ENCODE data around the gene APPL2.

The APPL2 gene

GRCh38 chr12:105235732-105236476 lies at the start of gene APPL2:
TSS of gene APPL2 (minus strand) at chr12:105236174. CDS start at chr12:105236012, 162 bp downstream.
- Histone ChIP-seq H3K4me3 (ENCODE audit: low read depth in 1 of 2, low read length in 1 of 2) (peak within 1 kb of the TSS; percentile 79 to 89), H3K36me3 (peaks cover 13% of the 10 kb centered on the region), H3K27ac (peak within 1 kb of the TSS; percentile 99), H3K9me3 (no peaks in the 10 kb centered on the region), H3K27me3 (no peaks in the 10 kb centered on the region), H3K4me1 (ENCODE audit: control insufficient read depth in 1 of 2, insufficient read depth in 1 of 2, low read depth in 1 of 2, low read length in 1 of 2) (peaks cover 41 to 50% of the 10 kb centered on the region in 2 experiments)
- TF ChIP-seq CTCF (IDR thresholded peaks at IDR 0.05) = peak; percentile 58

GRCh38 chr12:105285378-105285777 lies 49.4 kb upstream of the APPL2 start:
- no peak overlapping the region for H3K27ac ChIP-seq

GRCh38 chr12:105281694-105282049 lies 45.7 kb upstream of the APPL2 start:
- H3K27ac ChIP-seq = no peak overlapping the region
- H3K4me1 ChIP-seq (ENCODE audit: control insufficient read depth in 1 of 2, insufficient read depth in 1 of 2, low read depth in 1 of 2, low read length in 1 of 2) = peaks cover 0 to 2% of the 10 kb centered on the region in 2 experiments
- TF ChIP-seq CTCF (IDR thresholded peaks at IDR 0.05) = no peak
- no peaks in the 10 kb centered on the region for H3K36me3 ChIP-seq
- no peaks in the 10 kb centered on the region for H3K9me3 ChIP-seq
- no peak overlapping the region for H3K4me3 ChIP-seq (ENCODE audit: low read depth in 1 of 2, low read length in 1 of 2)
- H3K27me3 ChIP-seq = no peaks in the 10 kb centered on the region

More at GRCh38 chr12:105285378-105285777, 49.4 kb upstream of the APPL2 start:
- H3K9me3 ChIP-seq = no peaks in the 10 kb centered on the region
- H3K4me3 ChIP-seq (ENCODE audit: low read depth in 1 of 2, low read length in 1 of 2) = no peak overlapping the region
- no peaks in the 10 kb centered on the region for H3K4me1 ChIP-seq (ENCODE audit: control insufficient read depth in 1 of 2, insufficient read depth in 1 of 2, low read depth in 1 of 2, low read length in 1 of 2)
- no peak for TF ChIP-seq CTCF (IDR thresholded peaks at IDR 0.05)
- no peaks in the 10 kb centered on the region for H3K27me3 ChIP-seq
- H3K36me3 ChIP-seq = no peaks in the 10 kb centered on the region

- H3K4me1 ChIP-seq (ENCODE audit: control insufficient read depth in 1 of 2, insufficient read depth in 1 of 2, low read depth in 1 of 2, low read length in 1 of 2) = peaks cover 0 to 7% of the 10 kb centered on the region in 2 experiments
- no peaks in the 10 kb centered on the region for H3K9me3 ChIP-seq
- H3K4me3 ChIP-seq (ENCODE audit: low read depth in 1 of 2, low read length in 1 of 2) = no peak overlapping the region
- no peak for TF ChIP-seq CTCF (IDR thresholded peaks at IDR 0.05)
- H3K27me3 ChIP-seq = no peaks in the 10 kb centered on the region
- H3K36me3 ChIP-seq = no peaks in the 10 kb centered on the region
- no peak overlapping the region for H3K27ac ChIP-seq
These were observed 45.2 kb upstream of the APPL2 start for GRCh38 chr12:105280966-105281693.

- Histone ChIP-seq H3K27me3 (no peaks in the 10 kb centered on the region), H3K4me1 (ENCODE audit: control insufficient read depth in 1 of 2, insufficient read depth in 1 of 2, low read depth in 1 of 2, low read length in 1 of 2) (peaks cover 0 to 8% of the 10 kb centered on the region in 2 experiments), H3K4me3 (ENCODE audit: low read depth in 1 of 2, low read length in 1 of 2) (no peak overlapping the region), H3K36me3 (no peaks in the 10 kb centered on the region), H3K27ac (no peak overlapping the region), H3K9me3 (no peaks in the 10 kb centered on the region)
- TF ChIP-seq CTCF (IDR thresholded peaks at IDR 0.05) = peak; percentile 38
These were observed 43.6 kb upstream of the APPL2 start for GRCh38 chr12:105279460-105280056.
